Spinal cord (tissue), 10 donors: ENCODE measurements around the gene TNFSF12. TPM values are rescaled to one million over a fixed set of nuclear protein-coding genes. Genes with fewer than 3 reads are reported as not detected.

Experiments
- DNase-seq, 6 donors: peaks; one replicate each; pipeline versions ENCODE4 v3.0.0 to v3.0.0-alpha.2; 2013 to 2015; ENCODE audit warnings: low spot score in 6 of 6, low read depth in 4 of 6
- H3K27ac ChIP-seq: one replicate; pipeline ENCODE4 v1.5.1; 2013; ENCODE audit warnings: low read depth, low read length, control low read depth
- H3K27me3 ChIP-seq: one replicate; pipeline ENCODE4 v1.6.1; 2013; ENCODE audit warnings: low read length; ENCODE audit not compliant: control insufficient read depth, insufficient read depth
- H3K36me3 ChIP-seq: one replicate; pipeline ENCODE4 v1.6.1; 2013; ENCODE audit warnings: low read length; ENCODE audit not compliant: control insufficient read depth, insufficient read depth
- H3K4me1 ChIP-seq: one replicate; pipeline ENCODE4 v1.6.1; 2013; ENCODE audit warnings: low read length; ENCODE audit not compliant: control insufficient read depth, insufficient read depth
- H3K4me3 ChIP-seq: one replicate; pipeline ENCODE4 v1.5.1; 2013; ENCODE audit warnings: low read depth, low read length, control low read depth
- H3K9me3 ChIP-seq: one replicate; pipeline ENCODE4 v1.6.1; 2013; ENCODE audit warnings: low read length; ENCODE audit not compliant: control insufficient read depth, insufficient read depth
- WGBS: methylation state at CpG from one replicate; pipeline ENCODE4 v1.1.5; 2013; ENCODE audit warnings: missing lambda C conversion rate; ENCODE audit not compliant: insufficient coverage; 5-methylcytosine and 5-hydroxymethylcytosine counted together
- polyA plus RNA-seq, 2 donors: library from polyadenylated mRNA; unstranded; fragments of 120-200 nt; gene quantifications; one replicate each; pipeline ENCODE4 v1.2.1, GENCODE V29; 2013; ENCODE audit not compliant: insufficient read length in 2 of 2
- total RNA-seq, 2 donors: library from RNA; depleted of rRNA in 1 of 2; stranded (reverse); fragments of 120-200 nt in 1 of 2; fragments of >200 nt in 1 of 2; gene quantifications; one replicate each; pipeline versions ENCODE4 v1.2.3 to v1.2.4, GENCODE V29; 2013 to 2014
- donor health status: healthy.

The TNFSF12 gene
- total and polyA plus RNA-seq, 4 donors, result 5.6 to 31.4 (median 19.5) TPM

DNA sequence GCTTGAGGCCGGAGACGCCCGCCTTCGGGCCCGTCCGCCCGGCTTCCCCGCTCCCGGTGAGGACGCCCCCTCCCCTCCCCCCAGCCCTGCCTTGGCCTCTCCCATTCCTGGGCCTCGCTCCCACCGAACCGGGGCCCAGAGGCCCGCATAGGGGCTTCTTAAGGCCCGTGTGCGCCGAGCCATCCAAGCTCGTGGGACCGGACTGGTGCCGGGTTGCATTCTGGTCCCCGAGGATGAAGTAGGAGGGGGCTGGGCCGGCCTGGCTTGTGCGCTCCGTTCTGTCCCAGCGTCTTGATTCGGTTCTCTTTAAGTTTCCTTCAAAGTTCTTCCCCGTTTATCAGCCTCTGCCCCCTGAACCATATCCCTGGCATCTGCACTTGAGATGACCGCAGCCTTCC is 13.3 kb downstream of the TNFSF12 start:
- Histone ChIP-seq H3K9me3 (no peaks in the 10 kb centered on the region), H3K4me1 (peaks cover 61% of the 10 kb centered on the region), H3K4me3 (peak overlapping the region; percentile 85), H3K36me3 (peaks cover 48% of the 10 kb centered on the region), H3K27ac (peak overlapping the region; percentile 69), H3K27me3 (no peaks in the 10 kb centered on the region)
- under 1% methylated on average over 27 of the region's 28 CpGs for WGBS
- DNase-seq, result no peak

- H3K9me3 ChIP-seq, result no peaks in the 10 kb centered on the region
- H3K27me3 ChIP-seq, result no peaks in the 10 kb centered on the region
- DNase-seq, result no peak
- H3K4me3 ChIP-seq, result no peak overlapping the region
- no peak overlapping the region for H3K27ac ChIP-seq
- peaks cover 50% of the 10 kb centered on the region for H3K36me3 ChIP-seq
- peaks cover 50% of the 10 kb centered on the region for H3K4me1 ChIP-seq
- 89% methylated on average over 22 of the region's 30 CpGs for WGBS
These were observed 14.4 kb downstream of the TNFSF12 start for GRCh38 chr17:7563115-7563869.

GRCh38 chr17:7569571-7569970 is 20.7 kb downstream of the TNFSF12 start:
- Histone ChIP-seq H3K27ac (no peak overlapping the region), H3K27me3 (no peaks in the 10 kb centered on the region), H3K36me3 (peaks cover 59% of the 10 kb centered on the region), H3K4me1 (peaks cover 18% of the 10 kb centered on the region), H3K4me3 (no peak overlapping the region), H3K9me3 (no peaks in the 10 kb centered on the region)
- no CpG with 5 or more reads among the region's 5 CpGs for WGBS
- DNase-seq, result no peak

GRCh38 chr17:7570351-7570750 is 21.5 kb downstream of the TNFSF12 start:
- Histone ChIP-seq H3K27me3 (no peaks in the 10 kb centered on the region), H3K4me1 (peaks cover 20% of the 10 kb centered on the region), H3K9me3 (no peaks in the 10 kb centered on the region), H3K4me3 (no peak overlapping the region), H3K36me3 (peaks cover 58% of the 10 kb centered on the region), H3K27ac (no peak overlapping the region)
- WGBS, result 96% methylated on average over 5 of the region's 10 CpGs
- DNase-seq, result no peak

- H3K27me3 ChIP-seq, result no peaks in the 10 kb centered on the region
- DNase-seq, result no peak
- peaks cover 24% of the 10 kb centered on the region for H3K4me1 ChIP-seq
- WGBS, result 0% methylated on average over 11 of the region's 11 CpGs
- peak overlapping the region; percentile 57 for H3K4me3 ChIP-seq
- H3K27ac ChIP-seq, result peak overlapping the region; percentile 92
- H3K9me3 ChIP-seq, result no peaks in the 10 kb centered on the region
- H3K36me3 ChIP-seq, result peaks cover 58% of the 10 kb centered on the region
These were observed 23.4 kb downstream of the TNFSF12 start for GRCh38 chr17:7572338-7572587.

DNA sequence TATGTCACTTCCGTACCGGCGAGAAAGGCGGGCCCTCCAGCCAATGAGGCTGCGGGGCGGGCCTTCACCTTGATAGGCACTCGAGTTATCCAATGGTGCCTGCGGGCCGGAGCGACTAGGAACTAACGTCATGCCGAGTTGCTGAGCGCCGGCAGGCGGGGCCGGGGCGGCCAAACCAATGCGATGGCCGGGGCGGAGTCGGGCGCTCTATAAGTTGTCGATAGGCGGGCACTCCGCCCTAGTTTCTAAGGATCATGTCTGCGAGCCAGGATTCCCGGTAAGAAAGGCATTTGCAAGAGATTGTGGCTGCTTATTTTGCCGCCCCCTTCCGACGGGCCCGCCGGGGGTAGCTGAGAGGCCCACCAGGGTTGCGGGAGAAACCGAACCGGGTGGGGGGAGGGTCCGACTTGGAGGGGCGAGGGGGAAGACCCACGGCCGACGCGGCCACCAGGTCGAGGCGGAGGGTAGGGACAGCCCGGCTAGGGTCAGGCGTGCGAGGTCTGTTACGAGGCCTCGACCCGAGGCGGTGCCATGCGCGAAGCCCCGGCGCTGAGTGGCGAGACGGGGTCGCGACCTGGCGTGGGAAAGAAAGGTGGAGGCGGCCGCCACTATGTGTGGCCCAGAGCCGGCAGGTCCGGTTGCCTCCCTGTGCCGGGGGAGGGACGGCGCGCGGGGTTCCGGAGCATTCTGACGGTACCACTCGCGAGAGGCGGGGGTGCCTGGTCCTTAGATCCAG is 23.9 kb downstream of the TNFSF12 start:
- Histone ChIP-seq H3K27me3 (no peaks in the 10 kb centered on the region), H3K4me1 (peaks cover 24% of the 10 kb centered on the region), H3K36me3 (peaks cover 60% of the 10 kb centered on the region), H3K4me3 (peak overlapping the region; percentile 100), H3K9me3 (no peaks in the 10 kb centered on the region), H3K27ac (peak overlapping the region; percentile 97)
- under 1% methylated on average over 73 of the region's 73 CpGs for WGBS
- peak; percentile 93 to 100 (median 98) for DNase-seq

DNA sequence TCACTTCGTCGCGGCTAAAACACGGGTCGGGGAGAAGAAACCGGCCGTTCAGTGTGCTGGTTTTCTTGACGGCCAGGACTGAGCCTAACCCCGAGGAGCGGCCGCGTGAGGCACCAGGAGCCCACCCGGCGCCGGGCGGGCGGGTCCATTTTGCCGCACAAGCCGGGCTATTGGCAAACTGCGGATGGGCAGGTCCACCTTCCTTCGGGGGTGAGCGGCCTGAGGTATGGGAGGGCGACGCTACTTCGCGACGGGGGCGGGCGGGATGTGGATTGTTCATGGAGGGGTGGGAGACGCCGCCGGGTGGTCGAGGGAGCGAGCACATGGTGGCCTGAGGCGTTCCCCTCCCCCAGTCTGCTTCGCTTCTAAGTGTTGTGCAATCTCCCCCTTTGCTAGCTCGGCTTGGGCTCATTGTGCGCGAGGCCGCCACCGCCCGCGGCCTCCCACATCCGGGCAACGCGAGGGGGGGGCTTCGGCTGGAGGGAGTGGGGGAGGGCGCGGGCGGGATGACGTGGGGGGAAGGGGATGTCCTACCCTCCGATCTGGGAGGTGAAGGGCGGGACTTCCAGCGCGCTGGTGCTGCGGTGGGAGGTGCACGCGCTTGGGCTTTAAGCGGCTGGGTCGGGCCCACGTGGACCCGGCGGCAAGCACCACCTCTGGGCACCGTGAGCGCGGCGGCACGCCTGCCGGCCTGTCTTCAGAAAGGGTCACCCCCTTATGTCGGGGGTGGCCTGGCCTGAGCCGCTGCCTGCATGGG is 24.6 kb downstream of the TNFSF12 start:
- Histone ChIP-seq H3K27me3 (no peaks in the 10 kb centered on the region), H3K9me3 (no peaks in the 10 kb centered on the region), H3K4me1 (peaks cover 24% of the 10 kb centered on the region), H3K27ac (peak overlapping the region; percentile 97), H3K4me3 (peak overlapping the region; percentile 100), H3K36me3 (peaks cover 63% of the 10 kb centered on the region)
- DNase-seq, result peak in 5 of 6 donors; percentile 64 to 97 (median 89)
- WGBS, result under 1% methylated on average over 63 of the region's 71 CpGs

GRCh38 chr17:7574176-7574953 is 25.5 kb downstream of the TNFSF12 start:
- peaks cover 70% of the 10 kb centered on the region for H3K36me3 ChIP-seq
- DNase-seq, result no peak
- peak overlapping the region; percentile 97 for H3K27ac ChIP-seq
- peaks cover 28% of the 10 kb centered on the region for H3K4me1 ChIP-seq
- H3K9me3 ChIP-seq, result no peaks in the 10 kb centered on the region
- H3K4me3 ChIP-seq, result peak overlapping the region; percentile 100
- 33% methylated on average over 8 of the region's 15 CpGs for WGBS
- H3K27me3 ChIP-seq, result no peaks in the 10 kb centered on the region

DNA sequence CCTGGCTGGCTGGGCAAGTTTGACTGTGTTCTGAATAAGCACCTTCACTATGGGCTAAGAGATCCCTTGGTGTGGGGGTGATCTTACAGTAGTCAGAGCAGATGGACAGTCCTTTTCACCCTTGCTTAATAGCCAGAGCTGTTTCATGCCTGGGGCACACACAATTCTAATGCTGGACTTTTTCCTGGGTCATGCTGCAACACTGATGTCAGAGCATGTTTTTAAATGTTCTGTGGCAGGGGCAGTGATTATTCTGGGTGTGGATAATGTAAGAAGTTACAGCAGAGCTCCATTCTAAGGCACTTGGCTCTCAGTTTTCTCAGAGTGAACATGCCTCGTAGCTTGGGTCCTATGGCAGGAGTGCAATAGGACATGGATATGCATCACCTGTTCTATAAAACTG is 26.6 kb downstream of the TNFSF12 start:
- Histone ChIP-seq H3K36me3 (peaks cover 78% of the 10 kb centered on the region), H3K9me3 (no peaks in the 10 kb centered on the region), H3K4me1 (peaks cover 38% of the 10 kb centered on the region), H3K27me3 (no peaks in the 10 kb centered on the region), H3K27ac (no peak overlapping the region), H3K4me3 (no peak overlapping the region)
- no peak for DNase-seq
- 88% methylated on average over 1 of the region's 1 CpG for WGBS
